Stimulated activated CD4-positive, alpha-beta T cell treated with anti-CD3 and anti-CD28 coated beads, Interleukin-2, amount 100 ng/mL, for 24 hours (primary cell): ENCODE data around the gene PDE6A.
A peak's percentile ranks its signal among the peaks of the same experiment; 100 is the strongest.
"Not testable (repeated sequence)": the region's sequence is repeated elsewhere in the genome, so short reads cannot be mapped to it uniquely, and the experiment has no call there.

ENCODE experiments used
- DNase-seq, 2 donors: peaks; one replicate each; pipeline ENCODE4 v3.0.0-alpha.2; 2020

PDE6A gene

GRCh38 chr5:149858481-149858880, 86.1 kb downstream of the PDE6A start:
- not testable (repeated sequence) for DNase-seq

GRCh38 chr5:149857499-149857898, 87.1 kb downstream of the PDE6A start:
- DNase-seq = no peak

GRCh38 chr5:149855366-149855765, 89.2 kb downstream of the PDE6A start:
- no peak for DNase-seq

- DNase-seq = no peak
Measured at GRCh38 chr5:149854866-149855265, 89.7 kb downstream of the PDE6A start.

- DNase-seq = no peak
Measured at GRCh38 chr5:149853701-149854100, 90.9 kb downstream of the PDE6A start.

- DNase-seq = no peak
Measured at GRCh38 chr5:149853331-149853648, 91.3 kb downstream of the PDE6A start.

- peak; percentile 55 to 56 for DNase-seq
Measured at GRCh38 chr5:149852641-149853330, 91.8 kb downstream of the PDE6A start.

GRCh38 chr5:149851211-149851610, 93.4 kb downstream of the PDE6A start:
- no peak for DNase-seq

- no peak for DNase-seq
Measured at GRCh38 chr5:149849966-149850910, 94.4 kb downstream of the PDE6A start.

- no peak for DNase-seq
Measured at GRCh38 chr5:149849280-149849965, 95.2 kb downstream of the PDE6A start.

GRCh38 chr5:149847611-149848010, 97.0 kb downstream of the PDE6A start:
- no peak for DNase-seq

GRCh38 chr5:149846021-149846420, 98.6 kb downstream of the PDE6A start:
- DNase-seq = no peak

GRCh38 chr5:149845601-149846000, 99.0 kb downstream of the PDE6A start:
- DNase-seq = no peak

GRCh38 chr5:149841851-149842793, 102.5 kb downstream of the PDE6A start:
- DNase-seq = no peak

- no peak for DNase-seq
Measured at GRCh38 chr5:149840226-149840825, 104.3 kb downstream of the PDE6A start.

GRCh38 chr5:149839761-149840160, 104.8 kb downstream of the PDE6A start:
- no peak for DNase-seq

GRCh38 chr5:149838881-149839739, 105.5 kb downstream of the PDE6A start:
- DNase-seq = no peak

GRCh38 chr5:149837680-149838269, 106.8 kb downstream of the PDE6A start:
- no peak for DNase-seq

- DNase-seq = no peak
Measured at GRCh38 chr5:149836451-149837139, 108.0 kb downstream of the PDE6A start.
